Measurements from ENCODE around the gene PROM2.

Gene PROM2

DNA sequence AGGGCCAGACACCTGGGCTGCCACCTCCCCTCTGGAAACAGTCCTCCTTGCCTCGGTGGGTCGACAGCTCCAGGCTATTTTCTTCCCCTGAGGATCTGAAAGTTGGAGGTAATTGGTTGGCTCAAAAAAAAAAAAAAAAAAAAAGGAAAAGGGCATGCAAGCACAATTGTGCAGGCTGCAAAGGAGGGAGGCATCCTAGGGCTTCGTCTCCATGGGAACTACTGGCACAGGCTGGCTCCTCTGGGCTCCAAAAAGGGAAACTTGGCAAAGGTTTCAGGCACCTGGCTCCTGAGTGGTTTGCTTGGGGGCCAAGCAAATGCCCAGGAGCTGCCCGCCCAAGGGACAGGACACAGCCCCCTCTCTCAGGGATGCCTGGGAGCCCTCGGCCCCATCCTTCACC, 21.8 kb downstream of the PROM2 start:
- TF ChIP-seq, protein P1, sequence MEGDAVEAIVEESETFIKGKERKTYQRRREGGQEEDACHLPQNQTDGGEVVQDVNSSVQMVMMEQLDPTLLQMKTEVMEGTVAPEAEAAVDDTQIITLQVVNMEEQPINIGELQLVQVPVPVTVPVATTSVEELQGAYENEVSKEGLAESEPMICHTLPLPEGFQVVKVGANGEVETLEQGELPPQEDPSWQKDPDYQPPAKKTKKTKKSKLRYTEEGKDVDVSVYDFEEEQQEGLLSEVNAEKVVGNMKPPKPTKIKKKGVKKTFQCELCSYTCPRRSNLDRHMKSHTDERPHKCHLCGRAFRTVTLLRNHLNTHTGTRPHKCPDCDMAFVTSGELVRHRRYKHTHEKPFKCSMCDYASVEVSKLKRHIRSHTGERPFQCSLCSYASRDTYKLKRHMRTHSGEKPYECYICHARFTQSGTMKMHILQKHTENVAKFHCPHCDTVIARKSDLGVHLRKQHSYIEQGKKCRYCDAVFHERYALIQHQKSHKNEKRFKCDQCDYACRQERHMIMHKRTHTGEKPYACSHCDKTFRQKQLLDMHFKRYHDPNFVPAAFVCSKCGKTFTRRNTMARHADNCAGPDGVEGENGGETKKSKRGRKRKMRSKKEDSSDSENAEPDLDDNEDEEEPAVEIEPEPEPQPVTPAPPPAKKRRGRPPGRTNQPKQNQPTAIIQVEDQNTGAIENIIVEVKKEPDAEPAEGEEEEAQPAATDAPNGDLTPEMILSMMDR (IDR thresholded peaks at IDR 0.05): no peak

DNA sequence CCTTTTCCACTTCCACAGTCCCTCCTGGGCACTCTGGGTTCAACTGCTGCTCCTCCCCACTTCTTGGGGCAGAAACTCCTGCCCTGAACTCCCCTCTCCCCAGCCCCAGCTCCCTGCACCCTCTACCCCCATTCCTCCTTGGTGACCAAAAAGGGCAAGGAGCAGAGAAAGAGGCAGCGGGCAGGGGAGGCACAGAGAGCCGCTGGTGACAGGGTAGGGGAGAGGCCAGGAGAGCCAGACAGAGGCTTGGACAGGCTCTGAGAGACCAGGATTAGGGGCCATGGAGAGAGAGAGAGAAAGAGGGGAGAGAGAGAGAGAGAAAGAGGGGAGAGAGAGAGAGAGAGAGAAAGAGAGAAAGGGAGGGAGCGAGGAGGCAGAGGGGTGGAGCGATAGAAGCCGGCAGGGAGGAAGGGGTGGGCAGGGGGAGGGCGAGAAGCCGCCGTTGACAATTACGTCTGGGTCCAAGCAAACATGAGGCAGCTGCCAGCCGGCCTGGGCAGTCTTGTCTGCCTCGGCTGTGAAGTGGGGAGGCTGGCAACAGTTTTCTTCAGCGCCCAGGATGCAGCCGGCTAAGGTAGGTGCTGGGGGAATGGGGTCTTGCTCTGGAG, 22.7 kb downstream of the PROM2 start, which contains the start of gene KCNIP3:
Gene KCNIP3 (plus strand): TSS at position 468 of the 608 bp plus-strand sequence. CDS start 92 bp downstream, at position 560.
- Histone ChIP-seq H3K27ac (no peak within 1 kb of the TSS), H3K4me3 (ENCODE audit: low read depth in 1 of 2, low read length in 1 of 2) (no peak within 1 kb of the TSS), H3K36me3 (no peaks in the 10 kb centered on the region), H3K4me1 (ENCODE audit: control insufficient read depth in 1 of 2, insufficient read depth in 1 of 2, low read depth in 1 of 2, low read length in 1 of 2) (no peaks in the 10 kb centered on the region), H3K9me3 (no peaks in the 10 kb centered on the region), H3K27me3 (peaks cover 18% of the 10 kb centered on the region)
- TF ChIP-seq, protein P1 (IDR thresholded peaks at IDR 0.05): no peak

More for the DNA sequence above, 21.8 kb downstream of the PROM2 start:
- Histone ChIP-seq H3K4me3 (ENCODE audit: low read depth in 1 of 2, low read length in 1 of 2) (no peak overlapping the region), H3K36me3 (no peaks in the 10 kb centered on the region), H3K9me3 (no peaks in the 10 kb centered on the region), H3K27me3 (peaks cover 18% of the 10 kb centered on the region), H3K4me1 (ENCODE audit: control insufficient read depth in 1 of 2, insufficient read depth in 1 of 2, low read depth in 1 of 2, low read length in 1 of 2) (no peaks in the 10 kb centered on the region), H3K27ac (no peak overlapping the region)

DNA sequence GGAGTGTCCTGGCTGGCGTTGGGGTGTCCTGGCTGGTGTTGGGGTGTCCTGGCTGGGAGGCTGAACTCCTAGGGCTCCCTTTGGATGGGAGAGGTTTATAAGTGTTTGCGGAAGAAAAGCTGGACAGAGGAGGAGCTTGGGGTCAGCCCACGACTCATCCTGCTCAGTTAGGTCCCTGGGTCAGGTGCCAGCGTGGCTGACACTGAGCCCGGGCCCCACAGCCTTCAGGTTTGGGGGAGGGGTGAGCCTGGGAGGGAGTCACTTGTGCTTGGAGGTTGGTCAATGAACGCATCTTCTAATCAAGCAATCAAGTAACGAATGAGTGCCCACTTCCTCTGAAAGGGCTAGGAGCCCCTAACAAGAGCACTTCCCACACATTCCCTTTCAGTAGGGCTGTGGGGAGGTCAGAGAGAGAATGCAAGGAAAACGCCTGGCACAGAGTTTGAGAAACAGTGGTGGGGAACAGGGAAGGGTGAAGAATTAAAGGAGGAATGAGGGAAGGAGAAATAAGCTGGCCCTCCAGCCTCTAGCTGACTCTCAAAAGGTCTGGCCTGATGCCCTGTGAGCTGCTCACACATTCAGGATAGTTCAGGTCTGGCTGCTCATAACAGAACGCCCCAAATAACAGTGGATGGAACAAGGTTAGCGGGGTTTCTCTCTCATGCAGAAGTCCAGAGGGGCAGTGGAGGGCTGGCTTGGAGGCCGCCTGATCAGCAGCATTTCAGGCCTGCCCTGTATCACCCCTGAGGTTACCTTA, 23.6 kb downstream of the PROM2 start:
- no peak overlapping the region for H3K4me3 ChIP-seq (ENCODE audit: low read depth in 1 of 2, low read length in 1 of 2)

DNA sequence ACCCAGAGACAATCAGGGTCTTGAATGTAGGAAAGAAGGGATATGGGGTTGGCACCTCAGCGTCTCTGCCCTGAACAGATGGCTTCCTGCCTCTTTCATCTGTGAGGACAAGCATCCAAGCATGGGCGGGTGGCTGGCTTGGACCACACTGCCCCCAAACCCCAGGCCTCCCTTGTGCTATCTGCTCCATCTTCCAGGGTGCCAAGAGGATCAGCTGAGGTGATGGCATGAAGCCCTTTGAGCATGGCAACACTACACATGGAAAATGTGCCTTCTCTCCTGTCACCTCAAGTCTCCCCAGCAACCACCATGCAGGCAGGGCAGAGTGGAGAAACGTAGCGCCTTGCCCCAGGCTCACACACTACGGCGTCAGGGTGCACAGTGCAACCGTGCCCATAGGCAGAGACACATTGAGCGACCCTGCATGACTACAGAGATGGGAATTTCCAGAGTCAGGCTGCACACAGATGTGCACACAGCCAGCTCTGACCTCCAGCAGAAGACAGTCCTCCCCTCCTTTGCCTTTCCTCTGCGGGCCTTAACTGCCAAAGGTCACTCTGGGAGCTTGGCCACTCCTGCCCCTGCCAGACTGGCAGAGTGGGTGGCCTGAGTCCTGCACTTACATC, 24.4 kb downstream of the PROM2 start:
- H3K9me3 ChIP-seq: no peaks in the 10 kb centered on the region
- H3K36me3 ChIP-seq: no peaks in the 10 kb centered on the region
- H3K4me3 ChIP-seq (ENCODE audit: low read depth in 1 of 2, low read length in 1 of 2): no peak overlapping the region
- H3K27me3 ChIP-seq: peaks cover 18% of the 10 kb centered on the region
- no peak overlapping the region for H3K27ac ChIP-seq
- TF ChIP-seq, protein P1 (IDR thresholded peaks at IDR 0.05): no peak
- H3K4me1 ChIP-seq (ENCODE audit: control insufficient read depth in 1 of 2, insufficient read depth in 1 of 2, low read depth in 1 of 2, low read length in 1 of 2): no peaks in the 10 kb centered on the region

More for the DNA sequence above, 23.6 kb downstream of the PROM2 start:
- H3K27me3 ChIP-seq: peaks cover 18% of the 10 kb centered on the region
- TF ChIP-seq, protein P1 (IDR thresholded peaks at IDR 0.05): no peak
- no peaks in the 10 kb centered on the region for H3K4me1 ChIP-seq (ENCODE audit: control insufficient read depth in 1 of 2, insufficient read depth in 1 of 2, low read depth in 1 of 2, low read length in 1 of 2)
- no peaks in the 10 kb centered on the region for H3K9me3 ChIP-seq
- no peaks in the 10 kb centered on the region for H3K36me3 ChIP-seq
- H3K27ac ChIP-seq: no peak overlapping the region

DNA sequence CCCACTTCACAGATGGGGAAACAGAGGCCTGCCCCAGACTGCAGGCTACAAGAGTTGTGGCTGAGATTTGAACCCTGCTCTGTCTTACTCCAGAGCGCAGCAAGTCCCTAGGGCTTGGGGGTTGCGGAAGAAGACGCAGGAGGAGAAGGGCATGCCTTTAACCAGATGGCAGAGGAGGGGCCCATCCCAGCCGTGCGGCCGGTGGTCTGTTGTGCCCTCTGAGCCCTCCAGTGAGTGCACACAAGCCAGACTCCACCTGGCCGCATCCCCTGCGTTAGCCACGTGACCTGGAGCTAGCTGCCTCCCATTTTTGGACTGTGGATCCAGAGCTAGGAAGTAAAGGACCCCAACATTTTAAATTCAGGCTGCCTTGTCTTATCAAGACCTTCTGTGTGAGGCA, 25.7 kb downstream of the PROM2 start:
- Histone ChIP-seq H3K4me1 (ENCODE audit: control insufficient read depth in 1 of 2, insufficient read depth in 1 of 2, low read depth in 1 of 2, low read length in 1 of 2) (no peaks in the 10 kb centered on the region), H3K27ac (no peak overlapping the region), H3K36me3 (no peaks in the 10 kb centered on the region), H3K4me3 (ENCODE audit: low read depth in 1 of 2, low read length in 1 of 2) (no peak overlapping the region), H3K27me3 (peaks cover 18% of the 10 kb centered on the region), H3K9me3 (no peaks in the 10 kb centered on the region)
- TF ChIP-seq, protein P1 (IDR thresholded peaks at IDR 0.05): no peak
